ENCODE data around the gene NGLY1.

NGLY1 gene

DNA sequence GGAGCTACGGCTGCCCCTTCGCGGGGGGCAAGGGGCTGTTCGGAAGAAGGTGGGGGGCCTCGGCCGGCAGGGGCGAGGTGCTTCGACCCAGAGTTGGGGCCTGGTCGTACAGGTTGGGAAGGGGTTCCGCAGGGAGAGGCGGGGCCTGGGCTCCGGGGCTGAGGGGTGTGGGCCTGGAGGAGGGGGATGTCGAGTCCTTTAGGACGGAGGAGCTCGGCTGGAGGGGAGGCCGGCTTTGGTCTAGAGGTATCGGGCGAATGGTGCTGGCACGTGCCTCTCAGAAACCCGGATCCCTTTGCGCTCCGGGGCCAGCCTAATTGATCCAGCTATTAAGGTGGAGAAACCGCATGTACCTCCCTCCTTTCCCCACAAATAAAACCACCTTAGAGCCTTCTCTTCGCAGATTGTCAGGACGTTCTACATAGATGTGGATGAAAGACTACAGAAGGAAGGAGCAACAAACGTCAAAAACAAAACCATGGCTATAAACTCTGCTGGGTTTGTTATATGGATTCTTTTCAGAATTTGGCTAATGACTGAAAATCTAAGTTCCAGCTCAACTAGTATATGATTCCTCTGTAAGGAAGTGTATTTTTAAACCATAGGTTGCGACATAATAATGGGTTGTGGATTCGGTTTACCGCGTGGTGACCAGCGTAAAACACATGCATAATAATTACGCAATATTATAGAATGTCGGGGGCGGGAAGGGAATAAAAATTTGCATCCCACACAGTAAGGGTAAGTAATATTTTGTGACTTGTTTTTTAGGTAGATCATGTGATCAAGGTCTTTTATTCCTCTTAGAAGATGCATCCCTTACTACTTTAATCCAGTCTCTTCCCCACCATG is 644 bp upstream of the NGLY1 start:
- peak in 38 of 58 donors; percentile 23 to 84 (median 66) for DNase-seq

DNA sequence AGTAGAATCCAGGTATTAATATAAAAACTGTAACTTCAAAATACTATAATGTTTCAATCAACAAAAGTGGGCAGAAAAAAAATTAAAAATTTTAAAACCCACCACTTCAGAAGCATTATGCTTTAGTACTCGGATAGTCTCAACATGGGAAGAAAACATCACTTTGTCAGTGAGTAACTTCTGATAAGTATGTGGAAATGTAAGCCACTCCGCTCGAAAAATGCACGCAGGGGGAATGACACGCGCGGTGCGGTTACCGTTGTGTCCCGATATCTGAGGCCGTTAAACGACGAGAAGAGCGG is 656 bp downstream of the NGLY1 start:
- no peak for DNase-seq

DNA sequence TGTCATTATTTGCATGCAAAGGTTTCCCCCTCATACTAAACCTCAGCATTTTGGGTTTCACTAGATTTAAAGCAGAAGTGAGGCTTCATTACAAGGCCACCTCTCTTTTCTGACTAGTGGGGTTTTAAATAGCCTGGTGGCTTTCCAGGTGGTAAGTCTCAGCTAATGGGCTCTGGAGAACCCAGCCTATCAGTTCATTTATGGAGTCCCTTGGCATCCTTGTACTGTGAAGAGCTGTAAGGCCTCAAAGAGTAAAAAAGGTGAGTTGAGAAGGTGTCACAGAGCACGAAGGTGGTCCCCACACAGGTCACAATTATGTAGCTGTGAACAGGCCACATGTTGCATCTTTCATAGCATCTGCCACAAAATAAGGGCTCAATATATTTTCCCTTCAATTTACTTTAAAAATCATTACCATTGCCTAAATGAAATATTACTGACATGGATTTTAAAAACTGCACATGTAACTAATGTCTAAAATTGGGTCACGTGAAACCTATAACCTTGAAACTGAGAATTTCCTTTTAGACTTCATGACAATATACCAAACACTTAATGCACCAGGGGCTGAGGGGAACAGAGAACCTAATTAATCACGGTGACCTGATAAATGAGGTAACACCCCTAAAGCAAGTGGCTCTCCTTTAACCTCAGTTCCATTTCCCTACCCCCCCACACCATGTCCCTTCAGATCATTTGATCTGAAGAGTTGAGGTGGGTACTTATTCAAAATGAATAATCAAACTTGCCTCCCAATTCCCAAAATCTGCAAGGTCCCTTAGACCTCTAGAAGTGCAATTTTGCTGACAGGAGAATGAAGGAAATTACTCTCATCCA is 1.3 kb downstream of the NGLY1 start:
- no peak for DNase-seq

DNA sequence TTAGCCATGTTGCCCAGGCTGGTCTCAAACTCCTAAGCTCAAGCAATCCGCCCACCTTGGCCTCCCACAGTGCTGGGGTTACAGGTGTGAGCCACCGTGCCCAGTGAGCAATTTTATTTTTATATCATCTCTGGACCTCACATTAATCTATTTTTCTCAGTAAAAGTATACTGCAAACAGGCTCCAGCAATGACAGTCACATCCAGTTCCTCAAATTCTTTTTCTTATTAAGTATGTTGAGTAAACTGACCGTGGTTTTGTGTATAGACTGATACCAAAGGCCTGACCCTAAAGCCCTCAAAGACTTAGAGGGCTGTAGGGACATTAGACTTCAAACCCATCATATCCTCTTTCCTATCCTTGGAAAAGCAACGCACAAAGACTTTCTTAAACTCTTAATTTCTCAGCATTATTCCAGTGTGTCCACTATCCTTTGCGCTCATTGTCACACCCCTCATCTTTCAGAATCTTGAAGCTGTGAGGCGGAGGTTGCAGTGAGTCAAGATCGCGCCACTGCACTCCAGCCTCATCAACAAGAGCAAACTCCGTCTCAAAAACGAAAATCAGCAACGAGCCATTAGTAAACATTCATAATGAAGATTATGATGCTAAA is 2.0 kb downstream of the NGLY1 start:
- no peak for DNase-seq

DNA sequence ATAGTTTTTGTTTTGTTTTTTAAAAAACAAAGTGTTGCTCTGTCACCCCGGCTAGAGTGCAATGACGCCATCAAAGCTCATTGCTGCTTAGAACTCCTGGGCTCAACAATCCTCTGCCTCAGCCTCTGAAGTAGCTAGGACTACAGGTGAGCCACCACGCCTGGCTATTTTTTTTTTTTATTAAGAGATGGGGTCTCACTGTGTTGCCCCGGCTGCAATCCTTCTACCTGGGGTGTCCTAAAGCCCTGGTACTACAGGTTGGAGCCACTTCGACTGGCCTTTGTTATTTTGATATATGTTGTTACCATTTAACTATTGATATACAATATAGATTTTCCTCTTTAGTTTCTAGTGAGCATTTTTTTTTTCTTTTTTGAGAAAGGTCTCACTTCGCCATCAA is 2.6 kb downstream of the NGLY1 start:
- no peak for DNase-seq

DNA sequence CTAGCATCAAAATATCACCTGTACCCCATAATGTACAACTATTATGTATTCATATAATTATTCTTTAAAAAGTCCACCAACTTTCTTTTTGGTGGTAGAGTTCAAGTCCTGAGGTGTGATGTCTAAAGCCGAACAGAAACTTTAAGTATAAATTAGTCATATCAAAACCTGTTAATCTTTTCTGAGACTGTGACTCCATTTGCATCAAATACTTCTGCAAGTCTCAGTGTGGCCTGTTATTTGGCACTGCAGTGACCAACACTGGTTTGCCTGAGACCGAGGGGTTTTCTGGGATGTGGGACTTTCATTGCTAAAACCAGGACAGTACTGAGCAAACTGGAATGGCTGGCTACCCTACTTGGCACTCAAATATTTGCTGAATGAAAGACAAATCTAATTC is 7.3 kb downstream of the NGLY1 start:
- DNase-seq = no peak

DNA sequence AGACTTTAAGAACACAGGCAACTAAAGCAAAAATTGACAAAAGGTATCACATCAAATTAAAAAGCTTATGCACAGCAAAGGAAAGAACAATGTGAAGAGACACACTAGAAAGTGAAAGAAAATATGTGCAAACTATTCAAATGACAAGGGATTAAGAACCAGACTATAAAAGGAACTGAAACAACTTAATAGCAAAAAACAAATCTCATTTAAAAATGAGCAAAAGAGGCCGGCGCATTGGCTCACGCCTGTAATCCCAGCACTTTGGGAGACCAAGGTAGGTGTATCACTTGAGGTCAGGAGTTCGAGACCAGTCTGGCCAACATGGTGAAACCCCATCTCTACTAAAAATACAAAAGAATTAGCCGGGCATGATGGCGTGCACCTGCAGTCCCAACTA is 14.4 kb downstream of the NGLY1 start:
- no peak for DNase-seq

DNA sequence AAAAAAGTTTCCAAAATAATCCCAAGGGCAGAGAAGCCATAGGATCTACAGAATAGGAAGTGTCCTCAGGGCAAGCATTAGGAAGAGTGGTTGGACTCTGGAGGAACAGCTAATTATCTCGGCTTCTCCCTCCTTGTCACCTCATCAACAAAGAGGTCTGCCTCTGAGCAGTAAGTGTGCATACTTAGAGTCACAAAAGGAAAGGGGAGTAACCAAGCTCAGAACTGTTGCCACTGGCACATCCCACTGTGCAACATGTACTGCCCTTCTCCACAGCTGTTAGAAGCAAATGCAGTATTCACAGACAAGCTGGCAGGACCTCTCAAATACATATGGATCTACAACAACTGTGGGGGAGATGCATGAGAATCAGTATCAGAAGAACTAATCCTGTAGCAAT is 31.5 kb downstream of the NGLY1 start:
- no peak for DNase-seq

DNA sequence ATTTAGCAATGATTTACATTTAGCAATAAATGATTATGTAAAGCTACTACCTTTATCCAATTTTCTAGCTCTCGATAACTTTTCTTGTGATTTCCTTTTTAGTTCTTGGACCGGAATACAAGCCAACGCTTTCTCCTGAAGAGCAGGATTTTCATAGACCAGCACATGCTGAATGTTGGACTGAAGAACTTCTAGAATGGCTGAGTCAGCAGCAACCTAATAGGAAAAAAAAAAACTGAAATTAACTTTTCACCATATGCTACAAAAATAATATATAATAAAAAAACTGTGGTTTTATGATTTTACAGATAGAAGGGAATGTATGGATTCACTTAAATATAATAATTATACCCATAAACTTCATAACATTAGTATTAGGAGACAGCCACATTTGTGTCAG is 32.2 kb downstream of the NGLY1 start:
- no peak for DNase-seq

DNA sequence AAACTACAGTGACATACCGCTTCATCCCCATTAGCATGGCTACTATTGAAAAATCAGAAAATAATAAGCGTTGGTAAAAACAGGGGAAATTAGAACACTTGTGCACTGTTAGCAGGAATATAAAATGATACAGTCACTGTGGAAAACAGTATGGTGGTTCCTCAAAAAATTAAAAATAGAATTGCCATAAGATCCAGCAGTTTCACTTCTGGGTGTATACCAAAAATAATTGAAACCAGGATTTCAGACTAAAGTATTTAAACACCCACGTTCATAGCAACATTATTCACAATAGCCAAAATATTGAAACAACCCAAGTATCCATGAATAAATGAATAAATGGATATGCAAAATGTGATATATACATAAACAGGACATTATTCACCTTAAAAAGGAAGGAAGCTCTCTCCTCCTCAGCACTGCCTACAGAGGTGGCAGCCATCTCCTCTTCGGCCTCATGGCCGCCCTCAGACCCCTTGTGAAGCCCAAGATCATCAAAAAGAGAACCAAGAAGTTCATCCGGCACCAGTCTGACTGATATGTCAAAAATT is 34.1 kb downstream of the NGLY1 start:
- no peak for DNase-seq

DNA sequence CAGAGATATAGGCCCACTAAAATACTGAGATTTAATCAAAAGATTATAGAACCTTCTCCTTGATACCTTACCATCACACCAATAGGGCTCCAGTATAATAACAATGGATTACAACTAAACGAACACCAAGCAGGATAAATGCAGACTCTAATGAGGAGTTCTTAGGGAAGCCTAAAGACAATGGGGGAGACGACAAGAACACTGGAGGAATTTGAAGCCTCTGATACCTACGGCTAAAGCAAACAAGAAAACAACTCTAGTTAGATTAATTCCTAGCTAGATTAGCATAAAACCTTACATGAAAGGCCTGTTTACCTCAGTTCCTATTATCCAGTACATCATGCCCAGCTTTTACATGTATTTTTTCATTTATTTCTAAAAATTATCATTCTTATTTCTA is 35.1 kb downstream of the NGLY1 start:
- no peak for DNase-seq

DNA sequence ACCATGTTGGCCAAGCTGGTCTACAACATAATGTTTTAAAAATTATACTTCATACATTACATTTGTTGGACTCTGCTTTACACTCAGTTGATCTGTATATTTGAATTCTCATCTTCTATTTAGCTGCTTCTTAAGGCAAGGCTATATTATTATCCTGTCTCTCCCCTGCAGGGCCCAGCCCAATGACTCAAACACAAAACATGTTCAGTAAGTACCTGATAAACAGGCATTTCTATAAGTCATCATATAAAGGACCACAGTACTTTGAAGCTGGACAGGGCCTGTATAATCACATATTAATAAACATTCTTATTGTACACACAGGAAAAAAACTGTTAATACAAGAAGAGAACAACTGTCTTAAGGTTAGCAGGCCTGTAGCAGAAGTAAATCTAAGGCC is 36.2 kb downstream of the NGLY1 start:
- no peak for DNase-seq

DNA sequence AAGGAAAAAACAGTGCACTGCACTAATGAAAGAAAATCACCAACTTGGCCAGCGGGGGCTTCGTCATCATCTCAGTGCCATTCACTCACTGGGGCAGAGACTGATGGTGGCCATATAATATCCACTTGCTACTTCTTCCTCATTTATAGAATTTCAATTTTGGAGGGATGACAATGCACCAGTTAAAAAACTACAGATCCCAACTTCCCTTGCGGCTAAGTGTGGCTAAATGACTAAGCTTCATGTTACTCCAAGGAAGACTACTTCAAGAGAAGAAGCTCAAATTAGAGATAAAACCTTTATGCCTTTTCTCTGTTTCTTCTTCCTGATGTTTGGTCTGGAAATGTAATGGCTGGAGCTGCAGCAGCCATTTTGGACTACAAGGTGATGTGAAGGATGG is 38.8 kb downstream of the NGLY1 start:
- no peak for DNase-seq

DNA sequence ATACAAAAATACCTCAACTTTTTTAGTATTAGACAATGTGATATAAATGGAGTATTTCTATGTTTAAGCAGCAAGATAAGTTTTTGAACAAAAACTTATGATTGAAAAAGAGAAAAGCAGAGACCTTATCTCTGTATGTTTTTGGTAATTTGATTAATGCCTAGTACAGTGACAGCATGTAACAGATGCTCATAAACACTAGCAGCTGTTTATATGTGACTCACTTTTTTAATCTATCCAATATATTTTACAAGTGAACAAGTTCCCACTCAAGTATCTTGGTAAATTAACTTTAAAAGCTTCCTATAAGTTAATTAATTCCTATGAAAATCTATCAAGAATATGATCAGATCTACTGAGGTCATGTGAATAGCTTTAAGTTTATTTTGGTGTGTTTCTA is 55.1 kb downstream of the NGLY1 start:
- no peak for DNase-seq

DNA sequence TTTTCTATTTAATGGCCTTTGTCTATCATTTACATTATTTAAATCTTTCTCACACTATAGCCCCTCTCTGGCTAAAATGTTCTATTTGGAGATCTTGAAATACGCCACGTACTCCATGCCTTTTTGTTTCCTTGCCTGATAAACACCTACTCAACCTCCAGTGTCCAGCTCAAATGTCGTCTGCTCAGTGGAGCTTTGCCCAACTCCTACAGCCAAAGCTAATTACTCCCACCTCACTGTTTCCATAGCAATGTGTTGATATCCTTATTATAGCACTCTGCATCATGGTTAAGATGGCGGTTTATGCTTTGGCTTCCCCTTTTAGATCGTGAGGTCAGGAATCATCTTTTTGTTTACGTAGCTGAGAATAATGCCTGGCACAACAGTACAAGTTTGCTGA is 55.9 kb downstream of the NGLY1 start:
- peak in 1 of 58 donors; percentile 8 for DNase-seq

DNA sequence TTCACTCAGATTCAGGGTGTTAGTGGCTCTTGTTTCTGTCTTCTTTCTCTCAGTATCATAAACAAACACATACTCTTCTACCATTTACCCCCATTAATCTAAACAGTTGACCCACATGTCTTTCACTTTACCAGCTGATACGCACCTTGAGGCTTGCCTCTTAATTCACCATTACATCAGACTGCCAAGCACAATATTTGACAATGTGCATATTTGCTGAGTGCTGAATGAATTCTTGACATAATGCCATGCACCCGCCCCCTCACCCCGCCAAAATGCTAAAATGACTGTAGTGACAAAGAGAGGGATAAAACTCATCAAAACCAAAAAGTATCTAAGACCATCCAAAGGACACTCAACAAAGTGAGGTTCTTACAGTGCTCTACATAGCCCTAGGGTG is 57.4 kb downstream of the NGLY1 start:
- DNase-seq = no peak

DNA sequence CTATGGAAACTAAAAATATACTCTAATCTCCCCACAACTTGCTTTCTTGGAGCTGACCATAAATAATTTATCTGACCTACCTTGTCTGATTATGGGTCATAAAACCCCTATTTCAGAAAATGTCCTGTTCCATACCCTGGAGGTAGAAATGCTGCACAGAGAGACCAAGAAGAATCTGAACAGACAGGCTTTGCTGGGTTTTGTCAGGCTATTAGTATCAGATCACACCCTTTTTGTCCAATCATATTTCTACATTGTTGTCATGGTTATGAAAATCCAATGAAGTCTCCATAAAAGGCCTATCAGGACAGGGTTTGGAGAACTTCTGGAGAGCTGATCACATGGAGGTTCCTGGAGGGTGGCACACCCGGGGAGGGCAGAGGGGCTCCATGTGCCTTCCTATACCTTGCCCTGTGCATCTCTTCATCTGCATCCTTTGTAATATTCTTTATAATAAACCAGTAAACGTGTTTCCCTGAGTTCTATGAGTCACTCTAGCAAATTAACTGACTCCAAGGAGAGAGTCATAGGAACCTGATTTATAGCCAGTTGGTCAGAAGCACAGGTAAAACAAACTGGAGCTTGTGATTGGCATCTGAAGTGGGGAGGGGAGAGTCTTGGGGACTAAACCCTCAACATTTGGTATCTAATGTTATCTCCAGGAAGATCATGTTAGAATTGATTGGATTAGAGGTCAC is 58.1 kb downstream of the NGLY1 start:
- no peak for DNase-seq

DNA sequence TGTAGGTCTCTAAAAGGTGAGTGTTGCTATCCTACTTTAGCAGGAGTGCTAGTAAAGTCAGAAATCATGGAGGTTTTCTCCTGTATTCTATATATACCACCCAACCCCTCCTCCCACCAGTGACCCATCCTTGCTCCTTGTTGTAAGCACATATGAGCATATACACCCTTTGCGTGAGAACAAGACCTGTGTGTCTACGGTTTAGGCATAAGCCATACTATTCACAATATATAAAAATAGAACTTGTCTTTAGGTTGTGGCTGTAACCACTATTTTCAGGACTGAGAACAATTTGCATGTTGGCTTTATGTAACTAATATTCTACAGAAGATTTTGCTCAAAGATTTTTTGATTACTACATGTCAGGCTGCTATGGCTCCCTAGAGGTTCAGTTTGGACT is 59.4 kb downstream of the NGLY1 start:
- no peak for DNase-seq

DNA sequence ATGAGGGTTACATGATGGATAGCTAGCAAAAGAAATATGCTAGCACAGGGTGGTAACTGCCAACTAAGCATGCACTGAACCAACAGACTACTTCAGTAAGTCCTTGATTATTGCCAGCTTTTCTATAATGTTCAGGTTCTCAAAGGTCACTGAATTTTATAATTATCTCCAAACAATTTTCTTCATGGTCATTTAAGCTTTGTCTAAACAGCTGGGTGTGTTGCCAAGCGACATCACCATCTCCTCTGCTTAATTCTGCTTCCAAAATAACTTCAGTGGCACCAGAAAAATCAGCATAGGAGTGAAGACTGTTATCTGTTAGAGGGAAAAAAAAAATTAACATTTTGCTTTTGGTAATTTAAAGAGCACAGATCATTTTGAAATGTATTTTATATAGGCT is 63.9 kb downstream of the NGLY1 start:
- DNase-seq = no peak

DNA sequence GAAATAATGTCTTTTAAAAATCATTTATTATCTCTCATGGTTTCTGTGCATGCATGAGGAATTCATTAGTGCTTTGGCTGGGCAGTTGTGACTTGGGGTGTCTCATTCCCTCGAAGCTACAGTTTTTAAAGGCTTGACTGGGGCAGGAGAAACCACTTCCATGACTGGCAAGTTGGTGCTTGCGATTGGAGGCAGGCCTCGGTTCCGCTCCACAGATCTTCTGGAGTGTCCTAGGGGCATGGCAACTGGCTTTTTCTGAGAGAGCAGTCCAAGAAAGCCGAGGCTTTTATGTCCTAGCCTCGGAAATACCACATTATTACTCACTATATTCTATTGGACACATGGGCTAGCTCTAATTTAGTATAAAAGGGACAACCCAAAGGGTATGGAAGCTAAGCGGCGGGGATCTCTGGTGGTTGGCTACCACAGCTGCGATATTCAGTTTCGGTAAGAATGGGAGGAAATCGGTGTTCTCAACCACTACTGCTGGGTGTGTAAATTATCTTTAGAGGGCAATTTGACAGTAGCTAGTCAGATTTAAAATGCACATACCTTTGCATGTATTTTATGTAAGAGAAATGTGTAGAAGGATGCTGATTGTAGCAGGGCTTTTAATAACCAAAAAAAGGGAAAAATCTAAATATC is 69.8 kb downstream of the NGLY1 start:
- DNase-seq = no peak

DNA sequence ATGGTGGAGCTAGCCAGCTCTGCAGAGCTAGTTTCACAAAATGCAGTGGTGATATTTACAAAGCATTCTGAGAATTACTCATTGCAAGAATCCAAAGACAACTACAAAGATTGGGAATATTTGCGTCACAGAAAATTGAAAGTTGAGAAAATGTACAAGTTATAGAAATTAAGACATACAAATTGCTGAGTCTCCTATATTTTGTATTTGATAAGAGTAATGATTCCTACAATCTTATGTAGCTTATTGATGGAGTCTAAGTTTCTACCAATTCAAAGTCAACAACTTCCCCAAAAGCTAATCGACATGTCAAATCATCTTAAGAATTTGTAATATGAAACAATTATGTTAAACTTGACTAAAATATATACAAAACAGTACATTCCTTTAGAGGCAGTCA is 72.2 kb downstream of the NGLY1 start:
- no peak for DNase-seq
